Adrenal gland (tissue), 12 donors: ENCODE measurements around the gene SAFB. TPM values are rescaled to one million over a fixed set of nuclear protein-coding genes. Genes with fewer than 3 reads are reported as not detected.

Experiments used
- DNase-seq, 7 donors: peaks; one replicate each; pipeline ENCODE4 v3.0.0-alpha.2; 2019 to 2020
- H3K27ac ChIP-seq, 5 donors: fragments of 200-600 bp; sonication (generic) in 4 of 5; 1 replicate in 3 of 5; 2 replicates in 2 of 5; pipeline versions ENCODE4 v1.5.1 to v1.8.0; 2016 to 2020; ENCODE audit warnings: mild to moderate bottlenecking in 1 of 5
- H3K27me3 ChIP-seq: fragments of 200-600 bp; 2 replicates; pipeline ENCODE4 v1.8.0; 2021
- H3K36me3 ChIP-seq, 2 donors: fragments of 200-600 bp; replicated peaks in 1 of 2; 1 replicate in 1 of 2; 2 replicates in 1 of 2; pipeline versions ENCODE4 v1.5.1 to v1.8.0; 2018 to 2022
- H3K4me1 ChIP-seq, 2 donors: fragments of 200-600 bp; replicated peaks in 1 of 2; 1 replicate in 1 of 2; 2 replicates in 1 of 2; pipeline versions ENCODE4 v1.5.1 to v1.8.0; 2018 to 2021
- H3K4me3 ChIP-seq, 4 donors: fragments of 200-600 bp; sonication (generic) in 3 of 4; one replicate each; pipeline ENCODE4 v1.5.1; 2016 to 2018
- H3K9me3 ChIP-seq, 3 donors: fragments of 200-600 bp; sonication (generic) in 1 of 3; replicated peaks in 1 of 3; 1 replicate in 2 of 3; 2 replicates in 1 of 3; pipeline versions ENCODE4 v1.5.1 to v1.8.0; 2016 to 2021
- POLR2A ChIP-seq, 2 donors: fragments of 450-650 bp; IDR thresholded peaks; one replicate each; pipeline ENCODE4 v1.6.1; 2017; ENCODE audit warnings: antibody characterized with exemption in 2 of 2, mild to moderate bottlenecking in 2 of 2, moderate library complexity in 1 of 2
- WGBS, 4 donors: extraction: QIAGEN DNeasy Blood & Tissue Kit in 2 of 4; methylation state at CpG; one replicate each; pipeline versions ENCODE4 v1.1.5 to v1.1.7; 2013 to 2017; 5-methylcytosine and 5-hydroxymethylcytosine counted together
- intact Hi-C, 2 donors: fragments of 100-400 bp; cut with DNase I; formaldehyde crosslinking; loops; one replicate each; pipeline versions ENCODE4 v1.14.1 to v1.15.0; 2022 to 2023
- polyA plus RNA-seq, 3 donors: library from polyadenylated mRNA; stranded (reverse); fragments of 200-250 nt in 2 of 3; fragments of 350-450 nt in 1 of 3; fragmentation: Illumina TruSeq in 1 of 3; extraction: RNeasy Lipid Tissue Mini Kit (QIAGEN cat#74804) in 1 of 3; gene quantifications; one replicate each; pipeline ENCODE4 v1.2.3, GENCODE V29; 2013 to 2014
- total RNA-seq, 9 donors: library from RNA; depleted of rRNA in 4 of 9; stranded (reverse); fragments of >200 nt in 4 of 9; fragments of 120-200 nt in 1 of 9; fragmentation: NEBNext Ultra II Directional in 1 of 9; extraction: Animal tissue kit (Norgen Biotek cat#: 25700) in 1 of 9; gene quantifications; one replicate each; pipeline versions ENCODE4 v1.1.0 to v1.2.4, GENCODE V29; 2013 to 2023
- TF ChIP-seq, protein P1 (sequence below), 6 experiments: fragments of 450-650 bp in 4 of 6; fragments of 200-600 bp in 2 of 6; sonication (generic) in 1 of 6; IDR thresholded peaks; 1 replicate in 5 of 6; 2 replicates in 1 of 6; pipeline versions ENCODE4 v1.5.1 to v1.8.0; 2016 to 2021; ENCODE audit warnings: antibody characterized with exemption in 6 of 6, mild to moderate bottlenecking in 2 of 6, moderate library complexity in 1 of 6
- donor health status: healthy with polysubstance abuse.
- donor health status: Bipolar disorder and iron deficiency.
- donor health status: DM: yes; HTN: yes; CAD: no.
- donor health status: DM: no; HTN: no; CAD: no.
- donor health status: DM: no; HTN: no; CAD: no.
- donor health status: DM: yes; HTN: yes; CAD: no.

SAFB gene
- total and polyA plus RNA-seq, 12 donors: 38.4 to 125 (median 55.5) TPM

DNA sequence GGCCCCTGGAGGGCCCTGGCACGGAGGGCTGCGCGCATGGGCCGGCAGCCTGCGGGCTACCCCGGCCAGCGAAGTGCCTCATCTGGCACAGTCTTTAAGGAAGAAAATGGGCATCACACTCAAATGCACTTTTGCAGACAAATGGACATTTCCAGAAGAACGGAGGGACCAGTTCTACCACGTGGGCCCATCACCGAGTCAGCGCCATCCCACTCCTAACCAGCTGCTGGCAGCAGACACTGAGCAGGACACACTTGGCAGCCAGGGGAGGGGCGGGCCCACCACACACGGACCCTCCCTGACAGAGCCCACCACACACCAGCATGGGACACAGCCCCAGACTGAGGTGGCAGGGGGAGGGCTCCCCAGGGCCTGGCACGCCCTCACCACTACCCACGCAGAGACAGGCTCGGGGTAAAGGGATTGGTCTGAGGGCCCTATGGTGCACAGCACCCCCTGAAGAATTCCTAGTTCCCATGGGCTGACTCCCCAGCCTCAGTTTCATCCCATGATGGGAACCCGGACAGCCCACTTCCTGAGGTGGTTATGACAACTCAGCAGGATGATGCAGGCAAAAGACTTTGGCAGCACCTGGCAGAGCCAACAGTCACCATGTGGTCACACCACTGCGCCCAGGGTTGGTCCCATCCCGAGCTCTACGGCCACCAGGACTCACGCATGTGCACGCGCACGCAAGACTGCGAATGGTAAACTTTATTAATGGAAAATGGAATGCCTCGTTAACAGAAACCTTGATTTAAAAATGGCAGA, 36.4 kb upstream of the SAFB start:
- TF ChIP-seq, protein P1, sequence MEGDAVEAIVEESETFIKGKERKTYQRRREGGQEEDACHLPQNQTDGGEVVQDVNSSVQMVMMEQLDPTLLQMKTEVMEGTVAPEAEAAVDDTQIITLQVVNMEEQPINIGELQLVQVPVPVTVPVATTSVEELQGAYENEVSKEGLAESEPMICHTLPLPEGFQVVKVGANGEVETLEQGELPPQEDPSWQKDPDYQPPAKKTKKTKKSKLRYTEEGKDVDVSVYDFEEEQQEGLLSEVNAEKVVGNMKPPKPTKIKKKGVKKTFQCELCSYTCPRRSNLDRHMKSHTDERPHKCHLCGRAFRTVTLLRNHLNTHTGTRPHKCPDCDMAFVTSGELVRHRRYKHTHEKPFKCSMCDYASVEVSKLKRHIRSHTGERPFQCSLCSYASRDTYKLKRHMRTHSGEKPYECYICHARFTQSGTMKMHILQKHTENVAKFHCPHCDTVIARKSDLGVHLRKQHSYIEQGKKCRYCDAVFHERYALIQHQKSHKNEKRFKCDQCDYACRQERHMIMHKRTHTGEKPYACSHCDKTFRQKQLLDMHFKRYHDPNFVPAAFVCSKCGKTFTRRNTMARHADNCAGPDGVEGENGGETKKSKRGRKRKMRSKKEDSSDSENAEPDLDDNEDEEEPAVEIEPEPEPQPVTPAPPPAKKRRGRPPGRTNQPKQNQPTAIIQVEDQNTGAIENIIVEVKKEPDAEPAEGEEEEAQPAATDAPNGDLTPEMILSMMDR (IDR thresholded peaks at IDR 0.05): no peak
- TF ChIP-seq POLR2A (IDR thresholded peaks at IDR 0.05): no peak
- Histone ChIP-seq H3K9me3 (no peaks in the 10 kb centered on the region), H3K27me3 (no peaks in the 10 kb centered on the region), H3K36me3 (peaks cover 0 to 58% of the 10 kb centered on the region in 2 donors), H3K4me3 (no peak overlapping the region), H3K27ac (peak overlapping the region in 3 of 5 donors; percentile 2 to 71 (median 17)), H3K4me1 (peaks cover 0 to 19% of the 10 kb centered on the region in 2 donors)
- 73 to 85% (median 78%) methylated on average over 11 to 26 of the region's 26 CpGs for WGBS, 4 donors
- intact Hi-C loops: loop anchor here in 1 of 2 donors (10.0 kb wide), 1 partner anchor 532 kb away; no protein-coding TSS in a partner anchor
- DNase-seq: no peak

DNA sequence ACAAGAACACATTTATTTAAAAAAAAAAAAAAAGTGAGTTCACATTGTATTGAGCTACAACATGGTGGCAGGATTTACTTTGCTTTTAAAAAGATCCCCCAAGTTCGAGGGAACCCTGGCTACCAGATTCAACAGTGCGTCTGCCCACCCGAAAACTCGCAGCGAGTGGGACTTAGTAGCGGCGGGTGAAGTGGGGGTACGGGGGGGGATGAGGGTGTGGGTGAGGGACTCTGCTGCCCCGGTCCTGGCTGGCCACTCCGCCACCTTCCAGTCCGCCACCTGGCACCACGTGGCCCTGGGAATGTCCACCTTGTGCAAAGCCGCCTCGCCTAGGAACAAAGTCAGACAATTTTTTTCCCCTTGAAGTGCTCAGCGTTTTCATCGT, 35.8 kb upstream of the SAFB start:
- intact Hi-C loops: loop anchor here in 1 of 2 donors (10.0 kb wide), 1 partner anchor 532 kb away; no protein-coding TSS in a partner anchor
- H3K9me3 ChIP-seq: no peaks in the 10 kb centered on the region
- no peak for TF ChIP-seq POLR2A (IDR thresholded peaks at IDR 0.05)
- TF ChIP-seq, protein P1 (IDR thresholded peaks at IDR 0.05): no peak
- no peaks in the 10 kb centered on the region for H3K27me3 ChIP-seq
- no peak overlapping the region for H3K4me3 ChIP-seq
- H3K36me3 ChIP-seq: peaks cover 0 to 61% of the 10 kb centered on the region in 2 donors
- 89 to 95% (median 90%) methylated on average over 12 to 16 of the region's 16 CpGs for WGBS, 4 donors
- H3K27ac ChIP-seq: no peak overlapping the region
- DNase-seq: no peak
- peaks cover 0 to 19% of the 10 kb centered on the region in 2 donors for H3K4me1 ChIP-seq

DNA sequence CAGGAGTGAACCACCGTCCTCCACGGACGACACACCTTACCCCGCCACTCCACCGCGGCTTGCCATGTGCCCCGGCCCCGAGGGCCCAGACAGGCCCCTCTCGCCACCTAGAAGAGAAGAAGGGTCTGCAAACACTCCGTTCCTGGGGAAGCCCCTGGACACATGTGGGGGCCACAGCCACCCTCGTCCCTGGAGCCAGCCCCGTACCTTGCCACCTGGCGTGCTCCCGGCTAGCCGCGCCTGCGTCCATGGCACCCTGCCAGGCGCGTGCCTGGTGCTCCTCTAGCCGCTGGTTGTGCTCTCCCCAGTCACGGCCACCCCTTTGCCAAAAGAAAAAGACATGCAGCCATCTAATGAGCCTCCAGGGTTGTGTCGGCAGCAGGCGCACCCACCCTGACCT, 35.2 kb upstream of the SAFB start:
- Histone ChIP-seq H3K36me3 (peaks cover 0 to 66% of the 10 kb centered on the region in 2 donors), H3K9me3 (no peaks in the 10 kb centered on the region), H3K4me3 (no peak overlapping the region), H3K27ac (peak overlapping the region in 1 of 5 donors; percentile 5), H3K27me3 (no peaks in the 10 kb centered on the region), H3K4me1 (peaks cover 0 to 19% of the 10 kb centered on the region in 2 donors)
- DNase-seq: no peak
- TF ChIP-seq POLR2A (IDR thresholded peaks at IDR 0.05): no peak
- TF ChIP-seq, protein P1 (IDR thresholded peaks at IDR 0.05): no peak
- WGBS, 4 donors: 70 to 90% (median 87%) methylated on average over 4 to 23 of the region's 23 CpGs
- intact Hi-C loops: loop anchor here in 1 of 2 donors (10.0 kb wide), 1 partner anchor 533 kb away; no protein-coding TSS in a partner anchor

DNA sequence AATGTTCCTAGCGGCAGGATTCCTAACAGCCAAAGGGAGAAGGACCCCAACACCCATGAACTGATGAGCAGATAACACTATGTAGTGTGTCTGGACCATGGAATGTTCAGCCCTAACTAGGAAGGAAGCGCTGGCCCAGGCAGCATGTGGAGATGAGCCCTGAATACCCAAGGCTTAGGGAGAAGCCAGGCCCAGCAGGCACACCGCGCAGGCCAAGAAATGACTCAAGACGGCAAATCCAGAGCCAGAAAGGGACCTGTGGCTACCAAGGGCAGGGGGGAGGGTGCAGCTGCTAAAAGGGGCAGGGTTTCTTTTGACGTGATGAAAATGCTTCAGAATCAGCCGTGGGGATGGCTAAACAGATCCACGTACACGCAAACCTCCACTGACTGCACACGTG, 34.4 kb upstream of the SAFB start:
- Histone ChIP-seq H3K27me3 (no peaks in the 10 kb centered on the region), H3K9me3 (no peaks in the 10 kb centered on the region), H3K4me1 (peaks cover 0 to 19% of the 10 kb centered on the region in 2 donors), H3K36me3 (peaks cover 0 to 74% of the 10 kb centered on the region in 2 donors), H3K27ac (peak overlapping the region in 2 of 5 donors; percentile 25 to 52), H3K4me3 (no peak overlapping the region)
- DNase-seq: peak in 6 of 7 donors; percentile 76 to 82 (median 78)
- intact Hi-C loops: loop anchor here in 1 of 2 donors (10.0 kb wide), 1 partner anchor 534 kb away; no protein-coding TSS in a partner anchor
- no peak for TF ChIP-seq POLR2A (IDR thresholded peaks at IDR 0.05)
- TF ChIP-seq, protein P1 (IDR thresholded peaks at IDR 0.05): no peak
- WGBS, 4 donors: 51 to 65% (median 61%) methylated on average over 8 to 10 of the region's 10 CpGs
